Occipital lobe (tissue), 2 donors: ENCODE measurements around the gene SLIT1. TPM values are rescaled to one million over a fixed set of nuclear protein-coding genes. Genes with fewer than 3 reads are reported as not detected.

Experiments used
- DNase-seq: peaks from one replicate; lab custom pipeline; 2025; lab: John Stamatoyannopoulos, UW
- total RNA-seq: library from RNA; depleted of rRNA; stranded (reverse); fragments of >200 nt; gene quantifications from one replicate; pipeline ENCODE4 v1.2.3, GENCODE V29; 2014

Gene SLIT1
- total RNA-seq, 1 donor from 2014 or later, result 42.7 TPM

- no peak for DNase-seq
These were observed 12.7 kb downstream of the SLIT1 start for GRCh38 chr10:97173036-97173435.

DNA sequence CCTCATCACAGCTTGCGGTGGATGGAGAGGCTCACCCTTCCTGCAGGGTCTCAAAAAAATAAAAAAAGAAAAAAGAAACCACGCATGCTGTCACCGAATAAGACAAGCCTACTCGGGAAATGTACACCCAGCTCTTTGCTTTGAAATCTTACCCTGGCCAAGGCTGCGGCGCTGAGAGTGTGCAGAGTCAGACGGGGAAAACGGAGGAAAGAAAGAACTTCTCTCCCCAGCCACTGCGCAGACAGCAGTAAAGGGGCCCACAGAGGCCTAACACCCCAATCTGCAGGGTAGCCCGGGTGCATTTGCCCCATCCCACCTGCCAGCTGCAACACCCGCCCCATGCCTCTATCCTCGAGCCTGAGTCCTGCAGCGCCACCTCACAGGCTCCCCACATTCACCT, 14.8 kb downstream of the SLIT1 start:
- no peak for DNase-seq

DNA sequence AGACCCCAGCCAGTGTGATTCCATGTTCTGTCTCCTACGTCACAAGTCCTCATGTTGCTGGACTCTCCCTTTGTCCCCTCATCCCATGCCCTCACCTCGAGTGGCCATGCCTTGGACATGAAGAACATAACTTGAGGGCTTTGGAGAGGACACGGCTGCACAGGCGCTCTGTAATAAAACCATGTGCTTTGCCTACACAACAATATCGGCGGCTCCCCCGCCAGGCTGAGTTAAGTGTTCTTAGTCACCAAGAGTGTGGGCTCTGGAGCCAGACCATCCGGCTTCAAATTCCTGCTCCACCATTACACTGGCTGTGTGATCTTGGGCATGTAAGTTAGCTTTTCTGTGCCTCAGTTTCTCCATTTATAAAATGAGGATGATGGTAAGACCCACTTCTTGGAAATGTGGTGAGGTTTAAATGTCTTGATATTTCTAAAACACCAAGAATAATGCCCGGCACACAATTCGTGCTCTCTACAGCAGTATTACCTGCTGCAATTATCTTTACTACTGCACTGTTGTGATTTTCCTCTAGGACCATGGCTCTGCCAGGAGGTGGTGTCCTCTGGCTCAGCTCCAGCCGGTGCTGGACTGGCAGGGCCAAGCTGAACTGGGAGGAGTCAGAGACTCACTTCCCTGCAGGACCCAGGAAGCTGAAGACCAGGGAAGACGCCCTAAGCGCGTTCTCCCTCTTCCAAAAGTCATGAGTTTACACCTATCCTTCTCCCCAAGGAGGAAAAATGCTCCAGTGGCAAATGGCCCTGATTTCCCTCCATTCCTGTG, 15.7 kb downstream of the SLIT1 start:
- DNase-seq, result no peak

- no peak for DNase-seq
These were observed 16.7 kb downstream of the SLIT1 start for GRCh38 chr10:97169063-97169462.

DNA sequence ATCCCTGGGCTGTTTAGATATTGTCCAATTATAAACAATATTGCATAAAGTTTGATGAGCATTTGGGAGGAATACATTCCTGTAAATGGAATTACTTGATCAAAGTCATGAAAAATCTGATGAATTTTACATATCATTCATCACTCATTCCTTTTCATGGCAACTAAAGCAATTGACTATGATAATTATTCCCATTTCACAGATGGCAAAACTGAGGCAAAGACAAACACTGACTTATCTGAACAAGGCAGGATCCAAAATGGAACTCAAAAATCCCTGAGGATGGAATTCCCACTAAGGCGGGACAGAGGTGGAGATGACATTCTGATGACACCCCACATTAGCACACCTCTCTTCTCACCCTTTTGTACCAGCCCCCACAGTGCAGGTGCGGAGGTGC, 17.1 kb downstream of the SLIT1 start:
- no peak for DNase-seq

DNA sequence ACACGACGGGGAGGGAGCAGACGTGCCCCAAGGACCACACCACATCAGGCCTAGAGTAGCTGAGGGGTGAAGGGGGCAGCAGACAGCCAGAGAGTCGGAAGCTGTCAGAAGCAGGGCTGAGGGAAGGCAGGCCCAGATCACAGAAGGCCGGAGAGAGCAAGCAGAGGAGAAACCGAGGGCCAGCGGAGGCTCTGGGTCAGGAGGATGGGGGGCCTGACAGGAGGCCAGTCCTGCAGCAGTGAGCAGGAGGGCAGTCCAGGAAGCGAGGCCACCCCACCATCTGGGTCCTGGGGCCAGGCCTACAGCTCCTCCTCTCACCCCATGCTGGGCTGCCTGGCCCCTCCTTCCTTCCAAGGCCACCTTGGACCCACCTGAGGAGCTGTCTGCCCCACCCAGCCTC, 20.3 kb downstream of the SLIT1 start:
- no peak for DNase-seq

DNA sequence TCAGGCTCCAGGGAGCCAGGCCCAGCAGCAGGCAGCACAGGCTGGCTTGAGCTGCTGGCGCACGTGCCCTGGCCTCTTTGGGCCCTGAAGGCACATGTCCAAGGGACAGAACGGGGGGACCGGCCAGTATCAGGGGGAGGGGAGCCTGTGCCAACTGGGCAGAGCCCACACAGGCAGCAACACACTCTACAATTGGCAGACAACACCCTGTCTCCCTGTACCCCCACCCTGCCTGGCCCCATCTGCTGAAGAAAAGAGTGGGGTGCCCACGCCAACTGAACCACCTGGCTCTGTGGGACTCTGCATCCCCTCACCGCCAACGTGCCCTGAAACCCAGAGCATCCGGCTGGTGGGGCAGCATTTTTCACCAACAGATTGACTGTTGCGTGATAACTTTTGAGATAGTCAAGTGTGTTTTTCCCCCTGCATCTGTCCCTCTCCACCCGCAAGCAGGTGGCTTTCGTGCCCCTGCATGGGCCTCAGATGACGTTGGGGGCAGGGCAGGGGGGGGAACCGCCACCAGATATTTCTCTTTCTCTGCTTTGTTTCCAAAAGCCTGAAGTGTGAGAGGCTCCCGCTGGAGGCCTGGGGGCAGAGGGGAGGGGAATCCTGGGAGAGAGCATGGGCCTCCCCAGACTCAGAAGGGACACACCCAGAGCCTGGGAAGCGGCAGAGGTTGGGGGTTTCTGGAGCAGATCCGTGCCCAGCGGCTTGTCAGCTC, 21.8 kb downstream of the SLIT1 start:
- DNase-seq, result no peak

GRCh38 chr10:97163181-97163580, 22.6 kb downstream of the SLIT1 start:
- DNase-seq, result no peak

DNA sequence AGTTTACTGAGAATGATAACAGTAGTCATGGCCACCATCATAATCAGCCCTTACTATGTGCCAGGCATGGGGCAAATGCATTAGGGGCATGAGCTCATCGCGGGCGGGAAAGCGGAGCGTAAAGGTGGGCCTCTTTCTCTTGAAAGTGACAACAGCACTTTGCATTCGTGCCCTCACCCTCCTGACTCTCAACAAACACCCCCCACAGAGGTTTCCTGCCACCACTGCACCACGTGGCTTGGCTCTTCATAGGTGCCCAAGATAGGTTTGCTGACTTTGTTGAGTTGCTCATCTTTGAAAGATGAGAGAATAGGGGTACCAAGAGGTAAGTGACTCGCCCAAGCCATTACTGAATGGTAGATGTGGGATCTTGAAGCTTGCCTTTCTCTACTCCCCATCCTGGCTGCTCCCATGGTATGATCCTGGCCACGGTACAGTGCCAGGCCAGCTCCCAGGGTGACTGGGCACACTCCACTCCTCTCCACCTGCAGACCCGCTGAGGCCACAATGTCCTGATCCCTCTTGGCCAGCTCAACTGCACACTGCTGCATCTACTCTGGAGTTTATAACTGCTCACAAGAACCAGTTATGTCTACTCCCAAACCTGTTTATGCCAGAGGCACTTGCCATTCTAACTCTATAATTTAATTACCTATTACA, 26.0 kb downstream of the SLIT1 start:
- no peak for DNase-seq

GRCh38 chr10:97157578-97158095, 28.1 kb downstream of the SLIT1 start:
- DNase-seq, result no peak

DNA sequence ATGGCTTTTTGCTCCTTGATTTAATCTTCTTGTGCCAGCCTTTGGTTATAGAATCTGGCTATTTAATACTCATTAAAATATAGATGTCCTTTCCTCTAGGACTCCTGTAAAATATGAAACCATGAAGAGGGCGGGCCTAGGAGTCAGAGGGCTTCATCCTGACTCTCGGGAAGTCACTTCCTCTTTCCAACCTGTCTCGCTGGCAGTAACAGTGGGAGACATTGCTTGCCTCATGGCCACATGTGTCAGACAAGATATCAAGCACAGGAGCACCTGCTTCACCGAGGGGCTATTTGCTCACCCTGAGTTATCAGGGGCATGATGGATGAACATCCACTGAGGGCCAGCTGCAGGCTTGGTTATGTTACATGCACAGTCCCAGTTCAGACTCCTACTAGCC, 31.0 kb downstream of the SLIT1 start:
- DNase-seq, result no peak

GRCh38 chr10:97154162-97154561, 31.6 kb downstream of the SLIT1 start:
- DNase-seq, result no peak

DNA sequence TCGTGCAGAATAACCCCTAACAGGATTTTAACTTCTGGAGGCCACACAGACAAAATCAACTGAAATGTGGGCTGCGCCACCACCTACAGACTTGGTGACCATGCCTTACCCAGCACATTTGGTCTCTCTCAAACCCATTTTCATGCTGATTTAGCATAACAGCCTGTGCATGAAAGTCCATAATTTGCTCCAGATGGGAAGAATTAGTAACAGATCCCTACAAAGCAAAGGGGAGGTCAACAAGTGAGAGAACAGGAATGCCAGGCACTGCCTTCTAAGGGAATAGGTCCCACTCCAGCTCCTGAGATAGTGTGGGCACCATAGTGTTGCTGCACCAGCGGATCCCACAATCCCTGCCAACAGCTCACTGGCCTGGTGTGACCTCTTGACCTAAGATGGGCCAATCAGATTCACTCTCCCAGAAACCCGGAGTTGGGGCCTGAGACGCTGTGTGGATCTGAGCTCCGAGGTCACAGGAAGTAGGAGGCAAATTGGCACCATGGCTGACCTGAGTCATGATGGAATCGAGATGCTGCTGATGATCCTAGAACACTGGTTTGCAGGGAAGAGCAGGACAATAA, 32.4 kb downstream of the SLIT1 start:
- no peak for DNase-seq

DNA sequence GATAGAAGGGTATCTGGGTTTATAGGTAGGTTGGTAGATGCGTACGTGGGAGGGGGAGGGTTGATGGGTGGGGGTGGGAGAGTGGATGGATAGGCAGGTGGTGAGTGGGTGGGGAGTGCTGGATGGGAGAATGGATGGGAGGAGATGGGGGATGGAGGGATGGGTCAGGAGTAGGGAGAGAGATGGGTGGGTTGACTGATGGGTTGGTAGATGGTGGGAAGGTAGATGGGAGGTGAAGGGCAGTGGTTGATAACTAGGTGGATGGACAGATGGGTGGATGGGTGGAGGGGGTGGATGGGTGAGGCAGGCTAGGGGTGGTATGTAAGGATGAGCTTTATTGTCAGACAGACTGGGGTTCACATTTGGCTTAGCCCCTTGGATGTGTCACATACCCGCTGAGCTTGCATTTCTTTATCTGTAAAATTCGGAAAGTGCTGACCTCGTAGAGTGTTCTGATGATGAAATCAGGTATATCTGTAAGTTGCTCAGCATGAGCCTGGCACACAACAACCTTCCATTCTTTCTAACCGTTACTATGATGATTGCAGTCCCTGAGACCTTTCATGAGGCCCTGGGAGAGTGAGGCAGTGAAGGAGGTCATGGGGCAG, 34.3 kb downstream of the SLIT1 start:
- no peak for DNase-seq

- no peak for DNase-seq
These were observed 35.1 kb downstream of the SLIT1 start for GRCh38 chr10:97150616-97151015.

DNA sequence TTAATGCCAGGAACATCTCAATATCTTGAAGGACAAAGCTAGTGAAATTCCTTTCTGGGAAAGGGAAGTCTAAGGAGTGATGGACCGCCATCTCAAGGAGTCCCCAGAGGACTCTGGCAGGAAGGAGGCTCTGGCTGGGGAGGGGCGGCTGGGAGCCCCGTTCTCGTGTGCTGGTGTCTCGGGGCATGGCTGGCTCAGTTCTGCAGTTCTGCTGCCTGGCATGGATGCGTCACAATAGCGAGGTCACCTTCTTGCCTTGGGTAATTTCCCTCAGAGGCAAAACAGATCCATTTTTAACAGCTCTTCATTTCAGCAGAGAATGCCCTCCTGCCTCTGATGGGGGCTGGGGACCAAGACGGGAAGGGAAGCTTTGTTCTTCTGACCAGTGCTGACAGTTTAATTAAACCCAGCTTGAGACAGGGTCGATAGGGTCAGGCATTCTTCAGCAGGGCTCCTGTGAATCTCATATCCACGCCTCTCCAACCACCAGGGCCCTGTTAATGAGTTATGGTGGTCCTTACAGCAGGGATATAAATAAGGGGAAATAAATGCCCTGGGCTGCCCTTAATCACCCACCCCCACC, 35.7 kb downstream of the SLIT1 start:
- no peak for DNase-seq

- no peak for DNase-seq
These were observed 36.7 kb downstream of the SLIT1 start for GRCh38 chr10:97149079-97149531.

DNA sequence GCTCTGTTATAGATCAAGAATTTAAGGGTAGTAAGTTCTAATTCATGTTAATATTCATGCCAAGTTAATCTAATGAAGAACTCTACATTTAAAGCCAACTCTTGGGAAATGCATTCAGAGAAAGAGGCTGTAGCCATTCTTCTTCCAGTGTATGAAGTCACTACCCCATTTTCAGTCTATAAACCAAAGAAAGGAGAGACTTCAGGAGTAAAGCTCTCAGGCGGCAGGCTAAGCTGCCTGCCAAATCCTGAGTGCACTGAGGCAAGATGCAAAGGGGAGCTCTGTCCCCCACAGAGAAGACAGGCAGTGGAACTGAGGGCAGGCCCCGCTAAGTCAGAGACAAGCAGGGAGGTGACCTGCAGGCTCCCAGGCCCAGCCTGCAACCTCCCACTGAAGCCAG, 41.5 kb downstream of the SLIT1 start:
- DNase-seq, result no peak

- no peak for DNase-seq
These were observed 42.9 kb downstream of the SLIT1 start for GRCh38 chr10:97142834-97143233.

DNA sequence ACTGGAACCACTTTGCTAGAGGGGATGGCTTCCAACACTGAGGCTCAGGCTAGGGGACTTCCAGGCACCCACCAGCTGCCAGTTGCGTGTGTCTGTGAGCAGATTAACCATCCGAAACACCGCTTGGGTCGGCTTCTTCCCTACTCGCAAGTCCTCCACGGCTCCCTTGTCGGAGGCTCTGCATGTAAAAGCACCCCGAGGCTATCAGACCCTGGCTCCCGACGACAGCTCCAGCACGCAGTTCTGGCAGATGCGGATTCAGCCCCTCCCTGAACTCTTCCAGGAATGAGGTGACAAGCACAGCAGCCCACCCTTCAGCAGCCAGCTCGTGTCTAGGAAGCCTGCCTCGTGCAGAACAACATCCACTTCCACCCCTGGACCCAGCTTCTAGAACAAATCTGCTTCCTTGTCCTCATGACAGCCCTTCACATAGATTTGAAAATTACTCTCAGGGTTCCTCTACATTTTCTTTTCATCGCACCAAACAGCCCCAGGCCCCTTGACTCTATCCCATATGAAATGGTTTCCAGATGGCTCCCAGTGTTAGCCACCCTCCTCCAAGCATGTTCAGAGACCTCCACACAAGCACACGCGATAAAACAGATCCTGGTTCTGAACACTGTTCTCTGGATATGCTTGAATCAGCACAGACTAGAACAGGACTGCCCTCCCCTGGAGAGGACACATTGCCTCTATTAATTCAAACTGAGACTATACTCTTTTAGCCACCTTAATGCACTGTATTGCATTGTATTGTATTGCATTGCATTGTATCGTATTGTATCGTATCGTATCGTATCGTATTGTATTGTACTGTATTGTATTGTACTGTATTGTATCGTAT, 44.6 kb downstream of the SLIT1 start:
- DNase-seq, result no peak
